NCI-H2107 treated with DMSO at 0.1 percent for 48 hours (cell line): Measurements from ENCODE around the gene ACVRL1.

ENCODE experiments used
- DNase-seq: peaks from one replicate; lab custom pipeline; 2025; ENCODE audit not compliant: unreplicated experiment; lab: John Stamatoyannopoulos, UW

ACVRL1 gene

DNA sequence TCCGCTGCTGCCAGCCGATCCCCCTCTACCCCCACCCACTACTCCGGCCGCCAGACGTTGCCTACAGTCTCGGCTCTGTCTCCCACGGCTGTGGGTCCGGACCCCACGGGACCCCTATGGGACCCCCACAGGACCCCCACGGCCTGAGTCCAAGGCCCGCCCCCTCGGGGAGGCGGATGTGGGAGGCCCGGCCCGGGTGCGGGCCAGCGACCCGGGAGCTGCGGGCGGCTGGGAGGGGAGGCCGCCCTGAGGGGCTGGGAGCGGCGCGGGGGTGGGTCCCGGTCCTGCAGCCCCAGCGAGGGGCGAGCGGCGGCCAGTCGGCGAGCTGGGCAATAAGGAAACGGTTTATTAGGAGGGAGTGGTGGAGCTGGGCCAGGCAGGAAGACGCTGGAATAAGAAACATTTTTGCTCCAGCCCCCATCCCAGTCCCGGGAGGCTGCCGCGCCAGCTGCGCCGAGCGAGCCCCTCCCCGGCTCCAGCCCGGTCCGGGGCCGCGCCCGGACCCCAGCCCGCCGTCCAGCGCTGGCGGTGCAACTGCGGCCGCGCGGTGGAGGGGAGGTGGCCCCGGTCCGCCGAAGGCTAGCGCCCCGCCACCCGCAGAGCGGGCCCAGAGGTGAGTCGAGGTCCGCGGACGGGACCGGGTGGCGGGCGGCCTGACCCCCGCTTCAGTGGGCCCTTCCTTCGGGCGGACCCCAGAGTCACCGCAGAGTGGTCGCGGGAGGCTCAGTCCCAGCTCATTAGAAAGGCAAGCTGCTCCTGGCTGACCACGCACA is at the start of gene ACVRL1:
ACVRL1 (plus strand) TSS at position 422 of the 773 bp plus-strand sequence. CDS start 4,971 bp downstream, outside the sequence.
- no peak for DNase-seq

DNA sequence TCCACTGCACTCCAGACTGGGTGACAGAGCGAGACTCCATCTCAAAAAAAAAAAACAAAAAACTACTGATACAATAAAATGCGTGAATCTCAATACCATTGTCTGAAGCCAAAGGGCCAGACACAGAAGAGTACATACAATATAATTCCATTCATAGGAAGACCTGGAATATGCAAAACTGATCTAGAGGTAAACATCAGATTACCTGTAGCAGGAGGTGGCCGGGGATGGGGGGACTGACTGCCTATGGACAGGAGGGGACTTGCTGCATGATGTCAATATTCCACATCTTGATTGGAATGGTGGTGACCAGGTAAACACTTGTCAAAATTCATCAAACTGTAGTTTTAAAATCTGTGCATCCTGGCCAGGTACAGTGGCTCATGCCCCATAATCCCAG is 46.3 kb upstream of the ACVRL1 start:
- no peak for DNase-seq

- no peak for DNase-seq
These were observed 44.4 kb upstream of the ACVRL1 start for GRCh38 chr12:51862947-51863346.

- peak; percentile 21 for DNase-seq
These were observed 43.9 kb upstream of the ACVRL1 start for GRCh38 chr12:51863363-51863932.

GRCh38 chr12:51863933-51864832 is 43.1 kb upstream of the ACVRL1 start:
- DNase-seq: peak; percentile 47

GRCh38 chr12:51864833-51865670 is 42.3 kb upstream of the ACVRL1 start:
- no peak for DNase-seq

- no peak for DNase-seq
These were observed 41.5 kb upstream of the ACVRL1 start for GRCh38 chr12:51865757-51866270.

DNA sequence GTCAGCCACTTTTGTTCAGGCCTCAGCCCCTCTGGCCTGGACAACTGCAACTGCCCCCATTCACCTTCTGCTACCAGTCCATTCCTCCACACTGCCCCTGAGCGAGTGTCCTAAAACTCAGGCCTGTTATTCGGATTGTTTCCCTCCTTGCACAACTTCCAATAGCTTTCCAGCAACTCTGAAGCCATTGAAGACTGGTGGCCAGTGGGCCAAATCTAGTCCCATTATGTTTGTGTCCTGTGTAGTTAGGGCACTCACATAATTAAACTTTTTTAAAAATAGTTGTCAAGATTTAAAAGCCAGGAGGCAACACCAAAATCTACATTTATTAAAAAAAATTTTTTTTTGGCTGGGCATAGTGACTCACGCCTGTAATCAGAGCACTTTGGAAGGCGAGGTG is 41.0 kb upstream of the ACVRL1 start:
- DNase-seq: no peak

- DNase-seq: peak; percentile 16
These were observed 40.5 kb upstream of the ACVRL1 start for GRCh38 chr12:51866762-51867161.

DNA sequence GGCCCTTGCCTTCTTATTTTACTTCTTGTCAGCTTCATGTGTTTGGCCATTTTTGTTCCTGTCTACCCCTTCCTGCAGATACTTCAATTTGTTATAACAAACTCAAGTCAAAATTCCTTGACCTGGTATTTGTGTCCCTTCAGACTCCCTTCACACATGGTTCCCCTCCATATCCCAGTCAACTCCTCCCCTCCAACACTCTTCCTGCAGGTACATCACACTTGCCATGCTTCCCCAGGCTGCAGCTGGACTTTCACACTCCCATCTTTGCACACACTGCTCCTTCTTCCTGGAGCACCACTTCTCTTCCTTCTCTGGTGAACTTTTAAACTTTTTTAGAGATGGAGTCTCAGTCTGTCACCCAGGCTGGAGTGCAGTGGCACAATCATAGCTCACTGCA is 39.9 kb upstream of the ACVRL1 start:
- no peak for DNase-seq

DNA sequence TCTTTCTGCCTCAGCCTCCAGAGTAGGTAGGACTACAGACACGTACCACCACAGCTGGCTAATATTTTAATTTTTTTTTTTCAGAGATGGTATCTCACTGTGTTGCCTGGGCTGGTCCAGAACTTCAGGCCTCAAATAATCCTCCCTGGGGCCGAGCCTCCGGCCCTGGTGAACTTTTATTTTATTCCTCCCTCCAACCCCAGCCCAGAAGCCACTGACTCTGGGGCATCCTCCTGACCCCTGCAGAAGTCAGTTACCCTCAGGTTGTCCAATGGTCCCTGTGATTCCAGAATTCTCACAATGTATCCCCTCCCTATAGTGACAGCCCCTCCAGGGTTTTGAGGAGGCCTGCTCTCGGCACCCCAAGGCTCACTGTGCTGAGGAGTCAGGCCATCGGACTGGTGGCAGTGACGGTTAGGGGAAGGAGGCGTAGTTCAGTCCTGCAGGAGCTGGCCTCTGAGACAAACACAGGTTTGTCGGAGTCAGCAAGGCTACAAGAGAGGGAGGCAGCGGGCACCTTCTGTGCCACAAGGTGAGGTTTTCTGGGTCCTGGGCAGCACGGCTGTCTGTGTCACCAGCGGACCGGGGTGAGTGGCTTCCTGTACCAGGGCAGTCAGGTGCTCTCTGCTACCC is 39.4 kb upstream of the ACVRL1 start:
- no peak for DNase-seq

DNA sequence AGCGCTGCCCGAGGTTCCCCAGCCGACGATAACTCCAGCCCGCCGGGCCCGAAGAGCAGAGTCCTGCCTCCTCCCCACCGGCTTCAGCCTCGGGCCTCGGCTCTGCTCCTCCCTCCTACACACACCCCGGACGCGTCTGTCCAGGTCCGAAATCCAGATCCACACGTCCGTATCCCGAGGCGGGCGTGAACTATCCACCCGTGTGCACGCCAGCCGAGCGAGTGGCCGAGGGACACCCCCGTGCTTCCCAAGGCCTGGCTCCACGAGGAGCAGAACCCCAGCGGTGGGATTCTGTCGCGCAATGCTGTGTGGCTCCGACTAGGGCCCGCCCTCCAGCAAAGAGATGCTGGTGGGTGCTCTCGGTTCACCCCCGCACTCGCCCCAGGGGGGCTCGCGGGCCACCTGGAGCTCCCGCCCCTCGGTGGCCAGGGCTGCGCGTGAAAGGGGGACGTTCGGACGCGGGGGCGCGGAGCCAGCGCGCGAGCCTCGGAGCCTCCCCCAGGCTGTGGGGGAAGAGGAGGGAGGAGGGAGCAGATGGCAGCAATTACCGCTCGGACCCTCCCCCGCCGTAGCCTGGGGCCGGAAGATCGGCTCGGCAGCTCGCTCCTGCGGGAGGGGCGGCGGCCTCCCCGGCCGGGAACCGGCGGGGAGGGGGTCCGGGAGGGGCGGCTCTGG is 38.3 kb upstream of the ACVRL1 start:
- DNase-seq: no peak

GRCh38 chr12:51869496-51869865 is 37.8 kb upstream of the ACVRL1 start:
- DNase-seq: no peak

GRCh38 chr12:51869931-51870330 is 37.4 kb upstream of the ACVRL1 start:
- no peak for DNase-seq

DNA sequence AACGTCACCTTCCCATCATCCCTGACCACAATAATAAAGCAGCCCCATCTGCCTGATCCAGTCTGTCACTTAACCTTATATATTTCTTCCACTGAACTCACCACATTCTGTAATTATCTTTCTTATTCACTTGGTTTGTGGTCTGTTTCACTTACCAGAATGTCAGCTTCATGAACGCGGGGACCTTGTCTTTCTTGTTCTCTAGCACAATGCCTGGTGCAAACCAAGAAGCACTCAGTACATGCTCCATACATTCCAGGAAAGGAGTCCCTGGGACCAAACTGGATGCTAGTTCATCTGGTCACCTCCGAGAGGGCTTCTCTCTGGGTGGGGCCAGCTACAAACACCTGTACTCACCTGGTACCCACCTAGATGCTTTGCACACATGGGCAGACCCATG is 36.8 kb upstream of the ACVRL1 start:
- DNase-seq: no peak

DNA sequence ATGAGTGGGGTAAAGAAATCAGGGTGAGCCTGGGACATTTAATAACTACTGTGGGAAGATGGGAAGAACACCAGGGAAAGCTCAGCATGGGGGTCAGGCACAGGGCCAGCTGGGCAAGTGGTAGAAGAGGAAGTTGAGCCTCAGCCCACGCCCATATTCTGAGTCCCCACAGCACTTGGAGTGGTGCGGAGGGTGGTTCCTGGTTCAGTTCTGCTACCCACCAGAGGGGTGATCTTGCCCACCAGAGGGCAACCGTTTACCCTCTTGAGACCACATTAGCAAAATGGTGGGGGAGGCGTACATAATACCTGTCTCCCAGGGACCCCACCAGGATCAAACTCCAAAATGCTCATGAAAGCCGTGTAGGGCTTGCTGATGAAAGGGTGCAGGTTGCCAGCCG is 36.2 kb upstream of the ACVRL1 start:
- DNase-seq: no peak

DNA sequence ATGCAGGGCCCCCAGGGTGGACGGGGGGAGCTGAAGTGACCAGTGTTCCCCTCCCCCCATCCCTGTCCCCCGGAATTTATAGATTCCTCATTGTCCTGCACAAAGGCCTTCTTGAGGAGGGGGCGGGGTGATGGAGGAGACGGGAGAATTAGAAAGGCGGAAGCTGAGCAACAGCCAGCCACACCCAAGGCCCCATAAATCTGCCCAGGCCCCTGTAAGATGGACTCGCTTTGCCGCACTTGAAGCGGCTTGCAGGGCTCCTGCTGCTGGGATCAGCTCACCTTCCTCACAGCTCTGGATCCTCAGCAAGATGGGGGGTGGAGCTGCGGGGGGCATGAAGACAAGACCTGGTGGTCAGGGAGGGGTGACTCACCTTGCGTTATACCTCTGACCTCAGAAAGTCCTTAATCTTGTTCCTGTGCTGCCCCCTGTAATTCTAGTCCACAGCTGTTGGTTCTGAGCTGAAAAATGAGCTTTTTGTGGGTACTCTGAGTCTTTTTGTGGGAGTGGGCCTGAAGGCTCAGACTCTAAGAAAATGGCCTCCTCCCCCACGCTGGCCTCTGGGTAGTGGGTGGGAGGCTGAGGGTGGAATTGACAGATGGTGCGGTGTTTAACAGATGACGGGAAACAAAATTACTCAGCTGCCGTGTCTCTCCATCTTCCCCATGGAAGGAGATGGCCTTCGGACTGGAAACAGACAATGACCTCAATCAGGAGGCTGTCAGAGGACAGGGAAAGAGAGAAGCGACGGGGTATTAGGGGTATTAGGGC is 35.2 kb upstream of the ACVRL1 start:
- DNase-seq: no peak

DNA sequence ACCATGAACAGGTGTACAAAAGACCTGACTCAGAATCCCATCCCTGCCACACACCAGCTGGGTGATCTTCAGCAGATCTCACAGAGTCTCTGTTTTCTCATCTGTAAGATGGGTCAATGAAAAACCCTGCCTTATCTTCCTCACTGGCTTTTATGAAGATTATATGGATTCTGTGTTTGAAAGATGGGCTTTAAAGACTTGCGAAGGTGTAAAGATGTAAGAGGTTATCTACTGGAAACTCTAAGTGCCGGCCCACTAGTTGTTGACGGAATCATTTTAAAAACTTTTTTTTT is 34.7 kb upstream of the ACVRL1 start:
- no peak for DNase-seq
